ENCODE measurements around the gene COL23A1. TPM values are rescaled to one million over a fixed set of nuclear protein-coding genes. Genes with fewer than 3 reads are reported as not detected.

Gene COL23A1
- total and polyA plus RNA-seq, 8 donors = 0.52 to 9.5 (median 7.5) TPM

- no peak overlapping the region for H3K4me3 ChIP-seq
- H3K27ac ChIP-seq = no peak overlapping the region
- no peaks in the 10 kb centered on the region for H3K9me3 ChIP-seq
- TF ChIP-seq CTCF (IDR thresholded peaks at IDR 0.05) = no peak
- H3K4me1 ChIP-seq = no peaks in the 10 kb centered on the region
- peaks cover 0 to 8% of the 10 kb centered on the region in 2 donors for H3K27me3 ChIP-seq
- DNase-seq = no peak
- H3K36me3 ChIP-seq = no peaks in the 10 kb centered on the region
- ATAC-seq = no peak
- intact Hi-C loops (cut with DNase I) = no loop called here
Observed at GRCh38 chr5:178422400-178422775, 167.8 kb downstream of the COL23A1 start.

GRCh38 chr5:178421699-178422399 lies 168.3 kb downstream of the COL23A1 start:
- ATAC-seq (no peak), DNase-seq (no peak)
- H3K36me3 ChIP-seq = no peaks in the 10 kb centered on the region
- no peaks in the 10 kb centered on the region for H3K4me1 ChIP-seq
- H3K9me3 ChIP-seq = no peaks in the 10 kb centered on the region
- H3K27me3 ChIP-seq = peaks cover 0 to 8% of the 10 kb centered on the region in 2 donors
- H3K27ac ChIP-seq = no peak overlapping the region
- intact Hi-C loops (cut with DNase I) = no loop called here
- no peak for TF ChIP-seq CTCF (IDR thresholded peaks at IDR 0.05)
- no peak overlapping the region for H3K4me3 ChIP-seq

GRCh38 chr5:178421128-178421527 lies 169.1 kb downstream of the COL23A1 start:
- peaks cover 0 to 11% of the 10 kb centered on the region in 2 donors for H3K27me3 ChIP-seq
- ATAC-seq (no peak), DNase-seq (no peak)
- TF ChIP-seq CTCF (IDR thresholded peaks at IDR 0.05) = no peak
- no peak overlapping the region for H3K4me3 ChIP-seq
- no peaks in the 10 kb centered on the region for H3K4me1 ChIP-seq
- H3K9me3 ChIP-seq = no peaks in the 10 kb centered on the region
- intact Hi-C loops (cut with DNase I) = no loop called here
- no peaks in the 10 kb centered on the region for H3K36me3 ChIP-seq
- no peak overlapping the region for H3K27ac ChIP-seq

GRCh38 chr5:178420354-178420781 lies 169.8 kb downstream of the COL23A1 start:
- H3K27me3 ChIP-seq = peaks cover 0 to 11% of the 10 kb centered on the region in 2 donors
- no peak overlapping the region for H3K4me3 ChIP-seq
- H3K9me3 ChIP-seq = no peaks in the 10 kb centered on the region
- DNase-seq (no peak), ATAC-seq (no peak)
- no peaks in the 10 kb centered on the region for H3K4me1 ChIP-seq
- H3K27ac ChIP-seq = no peak overlapping the region
- no peak for TF ChIP-seq CTCF (IDR thresholded peaks at IDR 0.05)
- no peaks in the 10 kb centered on the region for H3K36me3 ChIP-seq
- intact Hi-C loops (cut with DNase I) = no loop called here

GRCh38 chr5:178419651-178420050 lies 170.5 kb downstream of the COL23A1 start:
- no peaks in the 10 kb centered on the region for H3K9me3 ChIP-seq
- DNase-seq (no peak), ATAC-seq (no peak)
- no peak overlapping the region for H3K4me3 ChIP-seq
- no peaks in the 10 kb centered on the region for H3K4me1 ChIP-seq
- no peak for TF ChIP-seq CTCF (IDR thresholded peaks at IDR 0.05)
- H3K27ac ChIP-seq = no peak overlapping the region
- no peaks in the 10 kb centered on the region for H3K36me3 ChIP-seq
- intact Hi-C loops (cut with DNase I) = no loop called here
- H3K27me3 ChIP-seq = peaks cover 0 to 11% of the 10 kb centered on the region in 2 donors
